ENCODE data around the gene ZFAND3.

Gene ZFAND3

GRCh38 chr6:37819177-37819801 is at the start of gene ZFAND3:
Gene ZFAND3 (plus strand): TSS chr6:37819727. CDS start chr6:37819946, 219 bp downstream.
- peak; percentile 88 for DNase-seq

- DNase-seq, result no peak
Measured at GRCh38 chr6:37774028-37774680, 45.4 kb upstream of the ZFAND3 start.

GRCh38 chr6:37776566-37776965 is 43.0 kb upstream of the ZFAND3 start:
- no peak for DNase-seq

- DNase-seq, result peak; percentile 67
Measured at GRCh38 chr6:37777272-37777834, 42.2 kb upstream of the ZFAND3 start.

GRCh38 chr6:37779111-37779800 is 40.3 kb upstream of the ZFAND3 start:
- DNase-seq, result no peak

- no peak for DNase-seq
Measured at GRCh38 chr6:37779902-37780628, 39.5 kb upstream of the ZFAND3 start.

- no peak for DNase-seq
Measured at GRCh38 chr6:37781788-37782187, 37.7 kb upstream of the ZFAND3 start.

- no peak for DNase-seq
Measured at GRCh38 chr6:37783025-37783855, 36.3 kb upstream of the ZFAND3 start.

- peak; percentile 43 for DNase-seq
Measured at GRCh38 chr6:37783856-37784584, 35.5 kb upstream of the ZFAND3 start.

GRCh38 chr6:37784585-37784967 is 35.0 kb upstream of the ZFAND3 start:
- no peak for DNase-seq

GRCh38 chr6:37785002-37785662 is 34.4 kb upstream of the ZFAND3 start:
- DNase-seq, result no peak

GRCh38 chr6:37785663-37786270 is 33.8 kb upstream of the ZFAND3 start:
- DNase-seq, result no peak

GRCh38 chr6:37787216-37787615 is 32.3 kb upstream of the ZFAND3 start:
- DNase-seq, result no peak

- DNase-seq, result no peak
Measured at GRCh38 chr6:37788259-37788658, 31.3 kb upstream of the ZFAND3 start.

- DNase-seq, result peak; percentile 74
Measured at GRCh38 chr6:37791156-37791919, 28.2 kb upstream of the ZFAND3 start.

- no peak for DNase-seq
Measured at GRCh38 chr6:37792457-37793033, 27.0 kb upstream of the ZFAND3 start.

GRCh38 chr6:37793067-37793466 is 26.5 kb upstream of the ZFAND3 start:
- no peak for DNase-seq

GRCh38 chr6:37794825-37795224 is 24.7 kb upstream of the ZFAND3 start:
- DNase-seq, result no peak
